ENCODE data around the gene CHST11. TPM values are rescaled to one million over a fixed set of nuclear protein-coding genes. Genes with fewer than 3 reads are reported as not detected.

CHST11 gene
- total and polyA plus RNA-seq, 2 of the 4 experiments (the other 2 are of a cell fraction), result 1.4 to 2.7 TPM

DNA sequence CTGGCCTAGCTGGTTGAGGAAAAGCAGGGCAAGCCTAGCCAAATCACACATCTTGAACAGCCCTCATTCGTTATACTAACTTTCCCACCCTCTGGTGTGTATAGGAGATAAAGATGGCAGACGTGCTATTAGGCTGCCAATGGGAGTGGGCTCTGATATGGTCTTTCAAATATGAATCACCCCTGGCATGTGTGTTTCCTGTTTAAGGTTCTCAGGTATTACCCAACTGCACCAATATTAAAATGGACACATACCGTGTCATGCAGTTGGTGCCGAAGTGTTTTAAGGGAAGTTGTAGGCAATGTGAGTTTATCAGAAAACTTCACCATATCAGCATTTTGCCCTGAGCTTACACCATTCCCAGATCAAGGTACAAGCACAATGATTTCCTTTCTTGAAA lies 33.4 kb downstream of the CHST11 start:
- Histone ChIP-seq H3K4ac (ENCODE audit: low read depth, low read length) (no peak overlapping the region), H4K5ac (ENCODE audit: low read depth, low read length) (no peak overlapping the region), H3K27me3 (ENCODE audit: control insufficient read depth, insufficient read depth, low read length) (no peaks in the 10 kb centered on the region; the same call in 1 of the 2 replicates), H3K9me1 (ENCODE audit: insufficient read depth, low read length) (0 out of 2 replicates have a peak, but pooled peaks cover 5% of the 10 kb centered on the region), H2AK9ac (replicated peaks; ENCODE audit: low read depth, low read length, poor library complexity) (no peak overlapping the region), H3K4me2 (ENCODE audit: low read depth, low read length) (no peak overlapping the region), H2BK120ac (ENCODE audit: low read depth, low read length) (no peak overlapping the region), H4K20me1 (ENCODE audit: insufficient read depth, low read length) (no peaks in the 10 kb centered on the region), H3K9ac (ENCODE audit: low read depth, low read length) (no peak overlapping the region), H4K91ac (ENCODE audit: insufficient read depth, low read depth, low read length) (no peak overlapping the region), H3K14ac (replicated peaks; ENCODE audit: low read depth, low read length) (no peak overlapping the region), H3K9me3 (ENCODE audit: control insufficient read depth, insufficient read depth, low read length) (no peaks in the 10 kb centered on the region), H3K18ac (ENCODE audit: low read depth, low read length) (no peak overlapping the region), H2BK20ac (ENCODE audit: low read depth, low read length) (no peak overlapping the region), H3K4me3 (ENCODE audit: insufficient read depth, low read depth, low read length) (no peak overlapping the region), H3K23ac (ENCODE audit: low read depth, low read length) (no peak overlapping the region), H3K36me3 (ENCODE audit: control insufficient read depth, insufficient read depth, low read length) (no peaks in the 10 kb centered on the region), H3K4me1 (ENCODE audit: control insufficient read depth, insufficient read depth, low read length) (no peaks in the 10 kb centered on the region), H2BK5ac (ENCODE audit: low read depth, low read length, poor library complexity, severe bottlenecking) (no peak overlapping the region), H2AFZ (replicated peaks; ENCODE audit: low read length, poor library complexity) (no peak overlapping the region), H2AK5ac (ENCODE audit: low read depth, low read length) (no peak overlapping the region), H3K56ac (ENCODE audit: extremely low read depth, insufficient read depth, low read length) (no peak overlapping the region), H4K8ac (ENCODE audit: low read depth in 2 of 2, low read length in 2 of 2) (no peak overlapping the region), H3K27ac (ENCODE audit: insufficient read depth, low read length) (no peak overlapping the region), H2BK15ac (ENCODE audit: low read depth, low read length) (no peak overlapping the region), H3K79me1 (ENCODE audit: low read depth in 1 of 2, low read length in 2 of 2) (no peaks in the 10 kb centered on the region; a peak in 1 of 4 replicates)
- BruUV-seq (replicated peaks), result no TSS peak
- dilution Hi-C loops (cut with HindIII; ENCODE audit: low sequenced_read_pairs, unreplicated experiment), result no loop called here
- DNase-seq, result no peak
- CTCF ChIA-PET, result no interaction called here
- no peak for ATAC-seq (ENCODE audit: low read depth)
- intact Hi-C loops (cut with micrococcal nuclease), result no loop called here
- WGBS, 2 experiments (ENCODE audit: extremely low coverage in 2 of 2, insufficient read length in 1 of 2), result no CpG with 5 or more reads among the region's 4 CpGs
- no peak for TF ChIP-seq BHLHE40 (IDR thresholded peaks at IDR 0.05; ENCODE audit: low read depth, low read length)
- in situ Hi-C loops (cut with MboI; ENCODE audit: low sequenced_read_pairs), result no loop called here
- POLR2A ChIA-PET (ENCODE audit: unreplicated experiment), result no interaction called here
